SU-DHL-6 (cell line): ENCODE measurements around the gene BRINP2.

Experiments used
- H2AFZ ChIP-seq: fragments of 200-600 bp; sonication (generic); 2 replicates; pipeline ENCODE4 v1.6.1; 2014; ENCODE audit warnings: low read depth, mild to moderate bottlenecking, moderate library complexity, mixed read lengths, antibody characterized with exemption, low read length; ENCODE audit not compliant: severe bottlenecking
- H3F3A ChIP-seq: fragments of 200-600 bp; shearing (Covaris generic); 2 replicates; pipeline ENCODE4 v1.6.0; 2016; ENCODE audit warnings: antibody characterized with exemption, mild to moderate bottlenecking; ENCODE audit not compliant: insufficient read depth
- H3K27ac ChIP-seq: fragments of 200-600 bp; sonication (generic); 2 replicates; pipeline ENCODE4 v1.5.1; 2016; ENCODE audit warnings: low read depth, mild to moderate bottlenecking, low read length, moderate library complexity, mixed read lengths
- H3K27me3 ChIP-seq: fragments of 200-600 bp; sonication (generic), shearing (Covaris generic); 2 replicates; pipeline ENCODE4 v1.6.0; 2014; ENCODE audit warnings: mild to moderate bottlenecking, low read length
- H3K36me3 ChIP-seq: fragments of 200-600 bp; sonication (generic); 2 replicates; pipeline ENCODE4 v1.6.1; 2014; ENCODE audit warnings: mild to moderate bottlenecking, low read length, mixed read lengths
- H3K4me2 ChIP-seq: fragments of 300-600, 200-600 bp; shearing (Covaris generic), sonication (generic); 2 replicates; pipeline ENCODE4 v1.6.0; 2014; ENCODE audit warnings: low read length, low read depth, mild to moderate bottlenecking; ENCODE audit not compliant: poor library complexity, severe bottlenecking
- H3K4me3 ChIP-seq: fragments of 200-600 bp; sonication (generic); 2 replicates; pipeline ENCODE4 v1.5.1; 2014; ENCODE audit warnings: antibody characterized with exemption, low read length, mild to moderate bottlenecking, mixed read lengths; ENCODE audit not compliant: insufficient read depth, poor library complexity, severe bottlenecking
- H3K79me2 ChIP-seq: fragments of 200-600 bp; sonication (generic); 2 replicates; pipeline ENCODE4 v1.6.1; 2014; ENCODE audit warnings: mild to moderate bottlenecking, low read length, moderate library complexity; ENCODE audit not compliant: insufficient read depth
- H3K9ac ChIP-seq: fragments of 200-600 bp; sonication (generic); 2 replicates; pipeline ENCODE4 v1.7.0; 2014; ENCODE audit warnings: mild to moderate bottlenecking, low read length
- H3K9me2 ChIP-seq: fragments of 200-600 bp; sonication (generic); replicated peaks from 2 replicates; pipeline ENCODE4 v1.6.1; 2014; ENCODE audit warnings: low read length; ENCODE audit not compliant: insufficient read depth
- H3K9me3 ChIP-seq: fragments of 200-600 bp; sonication (generic); 2 replicates; pipeline ENCODE4 v1.6.1; 2014; ENCODE audit warnings: low read length, mixed read lengths; ENCODE audit not compliant: insufficient read depth
- H4K20me1 ChIP-seq: fragments of 200-600 bp; sonication (generic); 2 replicates; pipeline ENCODE4 v1.6.1; 2014; ENCODE audit warnings: low read depth, mild to moderate bottlenecking, antibody characterized with exemption, low read length, moderate library complexity, mixed read lengths
- EZH2phosphoT487 ChIP-seq: fragments of 200-600 bp; sonication (generic), shearing (Covaris generic); conservative IDR thresholded peaks from 2 replicates; pipeline ENCODE4 v1.6.1; 2018; ENCODE audit warnings: mild to moderate bottlenecking, antibody characterized with exemption, low read length, moderate library complexity, mixed read lengths
- TF ChIP-seq, protein P1 (sequence below): fragments of 200-600 bp; sonication (generic); IDR thresholded peaks from one replicate; pipeline ENCODE4 v1.5.1; 2017; ENCODE audit warnings: antibody characterized with exemption, mild to moderate bottlenecking, low read length, moderate library complexity; ENCODE audit not compliant: insufficient read depth, poor library complexity, severe bottlenecking

Gene BRINP2

DNA sequence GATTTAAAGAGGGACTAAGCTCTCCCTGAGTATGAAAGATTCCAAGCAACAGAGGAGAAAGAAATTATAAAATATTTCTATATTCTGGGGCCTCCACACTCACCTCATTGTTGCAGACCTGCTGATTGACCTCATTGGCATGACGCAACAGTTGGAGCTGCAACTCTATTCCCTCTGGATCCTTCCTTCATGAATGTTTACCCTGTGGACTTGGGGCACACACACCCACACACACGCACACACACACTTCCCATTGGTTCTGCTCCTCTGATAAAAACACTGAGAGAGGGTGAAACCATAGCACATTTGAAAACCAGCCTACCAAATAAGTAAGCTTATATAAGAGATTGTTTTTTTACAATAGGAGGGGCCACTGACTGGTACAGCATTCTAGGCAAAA is 159.1 kb downstream of the BRINP2 start:
- H3K36me3 ChIP-seq, result no peaks in the 10 kb centered on the region
- no peak for TF ChIP-seq EZH2phosphoT487
- TF ChIP-seq, protein P1, sequence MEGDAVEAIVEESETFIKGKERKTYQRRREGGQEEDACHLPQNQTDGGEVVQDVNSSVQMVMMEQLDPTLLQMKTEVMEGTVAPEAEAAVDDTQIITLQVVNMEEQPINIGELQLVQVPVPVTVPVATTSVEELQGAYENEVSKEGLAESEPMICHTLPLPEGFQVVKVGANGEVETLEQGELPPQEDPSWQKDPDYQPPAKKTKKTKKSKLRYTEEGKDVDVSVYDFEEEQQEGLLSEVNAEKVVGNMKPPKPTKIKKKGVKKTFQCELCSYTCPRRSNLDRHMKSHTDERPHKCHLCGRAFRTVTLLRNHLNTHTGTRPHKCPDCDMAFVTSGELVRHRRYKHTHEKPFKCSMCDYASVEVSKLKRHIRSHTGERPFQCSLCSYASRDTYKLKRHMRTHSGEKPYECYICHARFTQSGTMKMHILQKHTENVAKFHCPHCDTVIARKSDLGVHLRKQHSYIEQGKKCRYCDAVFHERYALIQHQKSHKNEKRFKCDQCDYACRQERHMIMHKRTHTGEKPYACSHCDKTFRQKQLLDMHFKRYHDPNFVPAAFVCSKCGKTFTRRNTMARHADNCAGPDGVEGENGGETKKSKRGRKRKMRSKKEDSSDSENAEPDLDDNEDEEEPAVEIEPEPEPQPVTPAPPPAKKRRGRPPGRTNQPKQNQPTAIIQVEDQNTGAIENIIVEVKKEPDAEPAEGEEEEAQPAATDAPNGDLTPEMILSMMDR, result no peak
- no peak overlapping the region for H3K9ac ChIP-seq

More for the DNA sequence above, 159.1 kb downstream of the BRINP2 start:
- Histone ChIP-seq H3K9me3 (no peaks in the 10 kb centered on the region), H3K4me3 (no peak overlapping the region), H4K20me1 (no peaks in the 10 kb centered on the region), H2AFZ (no peak overlapping the region), H3K9me2 (no peaks in the 10 kb centered on the region), H3F3A (no peaks in the 10 kb centered on the region), H3K27ac (no peak overlapping the region), H3K4me2 (no peak overlapping the region), H3K79me2 (no peaks in the 10 kb centered on the region), H3K27me3 (no peaks in the 10 kb centered on the region)
